ENCODE data around the gene EFCAB5.
A peak's percentile ranks its signal among the peaks of the same experiment; 100 is the strongest.
"Not testable (repeated sequence)": the region's sequence is repeated elsewhere in the genome, so short reads cannot be mapped to it uniquely, and the experiment has no call there.

EFCAB5 gene

DNA sequence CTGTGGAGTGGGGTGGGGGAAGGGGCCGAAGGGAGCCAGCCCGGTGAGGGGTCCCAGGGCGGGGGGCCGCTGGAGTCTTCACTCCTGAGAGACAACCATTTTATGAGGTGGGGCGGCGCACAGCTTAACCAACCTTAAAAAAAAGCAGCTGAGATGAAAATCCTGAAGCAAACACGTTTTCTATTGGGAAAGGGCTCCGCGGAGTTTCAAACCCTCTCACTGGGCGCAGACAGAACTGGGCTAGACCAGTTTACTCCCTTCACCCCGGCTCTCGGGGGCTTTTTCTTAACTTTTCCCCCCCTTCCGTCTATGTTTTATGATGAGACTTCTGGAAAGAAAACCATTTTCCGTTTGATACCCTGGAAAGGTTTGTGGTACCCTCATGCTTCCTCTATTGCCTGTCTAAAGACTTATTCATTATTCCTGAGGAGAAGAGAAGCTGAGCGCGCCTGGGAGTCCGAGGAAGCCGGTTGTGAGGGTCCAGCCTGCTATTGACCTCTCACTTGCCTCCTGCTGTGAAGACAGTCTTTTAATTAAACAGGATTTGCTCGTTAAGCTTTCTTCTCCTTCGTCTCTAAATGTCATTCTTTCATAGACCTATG is 10.9 kb upstream of the EFCAB5 start:
- no CpG with 5 or more reads among the region's 20 CpGs for WGBS (ENCODE audit: extremely low coverage, insufficient coverage, low lambda C conversion rate)
- H3K23ac ChIP-seq (ENCODE audit: low read length): no peak overlapping the region
- peaks cover 2% of the 10 kb centered on the region for H3K4me1 ChIP-seq (ENCODE audit: control insufficient read depth, low read depth, low read length)
- H3K4me3 ChIP-seq (ENCODE audit: low read length): peak overlapping the region; percentile 34
- peaks cover 4% of the 10 kb centered on the region for H3K79me1 ChIP-seq (ENCODE audit: low read length)
- peak; percentile 22 for DNase-seq
- H3K56ac ChIP-seq (ENCODE audit: low read length): peak overlapping the region; percentile 78
- peak overlapping the region; percentile 38 for H3K4me2 ChIP-seq (ENCODE audit: low read length)
- H2BK15ac ChIP-seq (replicated peaks; ENCODE audit: low read depth): no peak overlapping the region
- H4K8ac ChIP-seq (ENCODE audit: low read depth, low read length): no peak overlapping the region
- H3K79me2 ChIP-seq (ENCODE audit: control insufficient read depth, insufficient read depth, low read length): peaks cover 14% of the 10 kb centered on the region
- no peak overlapping the region for H3K27ac ChIP-seq (ENCODE audit: low read depth, low read length)
- H3K9ac ChIP-seq (ENCODE audit: low read length): peak overlapping the region; percentile 59
- no peak overlapping the region for H2BK5ac ChIP-seq (ENCODE audit: low read length)
- H3K36me3 ChIP-seq (ENCODE audit: control insufficient read depth, insufficient read depth, low read length): no peaks in the 10 kb centered on the region
- no peak overlapping the region for H2BK120ac ChIP-seq (ENCODE audit: low read depth, low read length)
- H3K27me3 ChIP-seq (ENCODE audit: insufficient read depth, low read length, poor library complexity): no peaks in the 10 kb centered on the region
- peak overlapping the region; percentile 72 for H3K18ac ChIP-seq (ENCODE audit: low read length)
- H4K5ac ChIP-seq (ENCODE audit: low read length): no peak overlapping the region
- H2AK5ac ChIP-seq (ENCODE audit: low read length): no peak overlapping the region
- no peak overlapping the region for H3K4ac ChIP-seq (ENCODE audit: low read depth, low read length)

DNA sequence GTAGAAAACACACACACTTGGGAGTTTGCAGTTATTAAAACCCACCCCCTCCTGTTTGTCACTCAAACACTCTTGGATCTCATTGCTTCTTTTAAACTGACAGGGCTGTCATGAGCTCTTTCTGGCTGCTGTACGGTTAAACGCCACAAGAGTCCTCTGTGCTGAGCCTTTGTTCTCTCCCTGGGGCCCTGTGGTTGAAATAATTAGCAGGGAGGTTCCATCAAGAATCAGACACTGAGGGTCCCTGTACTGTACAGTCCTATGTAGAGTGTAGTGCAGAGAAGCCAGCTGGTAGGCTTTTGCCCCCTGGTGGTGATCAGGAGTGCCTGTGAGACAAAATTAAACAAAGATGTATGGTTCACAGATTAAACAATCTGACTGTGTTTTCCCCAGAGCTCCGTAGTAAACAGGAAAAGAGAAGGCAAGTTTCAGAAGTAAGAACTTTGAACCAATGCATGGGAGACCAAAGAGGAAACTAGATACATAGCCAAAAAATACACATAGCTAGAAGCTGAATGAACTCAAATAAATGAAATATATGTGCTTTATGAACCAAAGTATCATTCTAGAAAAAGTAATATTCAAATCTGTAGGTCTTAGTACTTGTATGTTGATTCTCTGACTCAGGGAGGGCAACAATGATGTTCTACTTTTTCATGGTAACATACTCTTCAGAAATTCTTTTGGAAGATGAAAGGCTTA is 10.1 kb upstream of the EFCAB5 start:
- Histone ChIP-seq H2BK5ac (ENCODE audit: low read length) (no peak overlapping the region), H3K4me3 (ENCODE audit: low read length) (no peak overlapping the region), H3K23ac (ENCODE audit: low read length) (no peak overlapping the region), H3K79me2 (ENCODE audit: control insufficient read depth, insufficient read depth, low read length) (peaks cover 12% of the 10 kb centered on the region), H2BK120ac (ENCODE audit: low read depth, low read length) (no peak overlapping the region), H3K4me1 (ENCODE audit: control insufficient read depth, low read depth, low read length) (peaks cover 2% of the 10 kb centered on the region), H3K27ac (ENCODE audit: low read depth, low read length) (no peak overlapping the region), H3K27me3 (ENCODE audit: insufficient read depth, low read length, poor library complexity) (no peaks in the 10 kb centered on the region), H3K36me3 (ENCODE audit: control insufficient read depth, insufficient read depth, low read length) (no peaks in the 10 kb centered on the region), H3K18ac (ENCODE audit: low read length) (no peak overlapping the region), H3K79me1 (ENCODE audit: low read length) (peaks cover 4% of the 10 kb centered on the region), H4K5ac (ENCODE audit: low read length) (no peak overlapping the region), H3K4me2 (ENCODE audit: low read length) (no peak overlapping the region), H3K9ac (ENCODE audit: low read length) (no peak overlapping the region), H2AK5ac (ENCODE audit: low read length) (no peak overlapping the region), H2BK15ac (replicated peaks; ENCODE audit: low read depth) (no peak overlapping the region), H4K8ac (ENCODE audit: low read depth, low read length) (no peak overlapping the region), H3K56ac (ENCODE audit: low read length) (no peak overlapping the region), H3K4ac (ENCODE audit: low read depth, low read length) (no peak overlapping the region)
- peak; percentile 62 for DNase-seq
- WGBS (ENCODE audit: extremely low coverage, insufficient coverage, low lambda C conversion rate): no CpG with 5 or more reads among the region's 3 CpGs

DNA sequence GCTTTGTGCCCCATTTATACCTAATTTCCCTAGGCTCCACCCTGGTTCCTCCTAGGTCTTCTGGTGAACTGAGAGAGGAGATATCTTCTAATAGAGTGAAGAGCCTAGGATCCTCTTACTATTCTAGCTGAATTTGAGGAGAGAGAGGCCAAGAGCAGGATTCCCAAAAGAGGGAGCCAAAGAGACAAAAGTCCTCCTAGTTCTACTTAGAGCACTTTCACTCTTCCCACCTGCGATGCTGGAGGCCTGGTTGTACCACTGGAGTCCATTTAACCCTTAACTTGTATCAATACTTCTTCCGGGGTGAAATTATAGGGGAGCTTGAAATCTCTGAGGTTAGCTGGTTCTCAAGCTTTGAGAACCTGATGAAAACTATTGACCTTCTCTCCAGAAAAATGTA is 8.1 kb upstream of the EFCAB5 start:
- H4K5ac ChIP-seq (ENCODE audit: low read length): no peak overlapping the region
- no peak overlapping the region for H3K56ac ChIP-seq (ENCODE audit: low read length)
- H3K23ac ChIP-seq (ENCODE audit: low read length): no peak overlapping the region
- H3K4me3 ChIP-seq (ENCODE audit: low read length): no peak overlapping the region
- H3K79me2 ChIP-seq (ENCODE audit: control insufficient read depth, insufficient read depth, low read length): peaks cover 4% of the 10 kb centered on the region
- no peak overlapping the region for H4K8ac ChIP-seq (ENCODE audit: low read depth, low read length)
- peak; percentile 81 for DNase-seq
- no peaks in the 10 kb centered on the region for H3K79me1 ChIP-seq (ENCODE audit: low read length)
- WGBS (ENCODE audit: extremely low coverage, insufficient coverage, low lambda C conversion rate): no CpG with 5 or more reads among the region's 2 CpGs
- H3K36me3 ChIP-seq (ENCODE audit: control insufficient read depth, insufficient read depth, low read length): no peaks in the 10 kb centered on the region
- H3K9ac ChIP-seq (ENCODE audit: low read length): no peak overlapping the region
- H2BK120ac ChIP-seq (ENCODE audit: low read depth, low read length): no peak overlapping the region
- no peaks in the 10 kb centered on the region for H3K27me3 ChIP-seq (ENCODE audit: insufficient read depth, low read length, poor library complexity)
- H2AK5ac ChIP-seq (ENCODE audit: low read length): no peak overlapping the region
- H3K4me1 ChIP-seq (ENCODE audit: control insufficient read depth, low read depth, low read length): peaks cover under 1% of the 10 kb centered on the region
- no peak overlapping the region for H3K18ac ChIP-seq (ENCODE audit: low read length)
- H3K4me2 ChIP-seq (ENCODE audit: low read length): no peak overlapping the region
- no peak overlapping the region for H2BK5ac ChIP-seq (ENCODE audit: low read length)
- no peak overlapping the region for H2BK15ac ChIP-seq (replicated peaks; ENCODE audit: low read depth)
- H3K4ac ChIP-seq (ENCODE audit: low read depth, low read length): no peak overlapping the region
- no peak overlapping the region for H3K27ac ChIP-seq (ENCODE audit: low read depth, low read length)

DNA sequence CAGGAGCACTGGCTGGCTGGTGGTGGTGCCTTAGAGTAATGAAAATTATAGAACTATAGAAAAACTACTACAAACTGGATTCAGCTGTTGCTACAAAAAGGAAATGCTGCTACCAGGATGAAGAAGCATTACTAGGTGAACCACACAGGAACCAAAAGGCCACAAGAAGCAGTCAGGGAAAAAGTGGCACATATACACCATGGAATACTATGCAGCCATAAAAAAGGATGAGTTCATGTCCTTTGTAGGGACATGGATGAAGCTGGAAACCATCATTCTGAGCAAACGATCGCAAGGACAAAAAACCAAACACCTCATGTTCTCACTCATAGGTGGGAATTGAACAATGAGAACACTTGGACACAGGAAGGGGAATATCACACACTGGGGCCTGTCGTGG is 5.5 kb upstream of the EFCAB5 start:
- not testable (repeated sequence) for H3K23ac ChIP-seq (ENCODE audit: low read length); H3K27me3 ChIP-seq (ENCODE audit: insufficient read depth, low read length, poor library complexity); H3K36me3 ChIP-seq (ENCODE audit: control insufficient read depth, insufficient read depth, low read length); H2BK15ac ChIP-seq (replicated peaks; ENCODE audit: low read depth); H2AK5ac ChIP-seq (ENCODE audit: low read length); H3K4me3 ChIP-seq (ENCODE audit: low read length); H3K79me1 ChIP-seq (ENCODE audit: low read length); H3K4me2 ChIP-seq (ENCODE audit: low read length); H4K8ac ChIP-seq (ENCODE audit: low read depth, low read length); H4K5ac ChIP-seq (ENCODE audit: low read length); H3K9ac ChIP-seq (ENCODE audit: low read length); H3K18ac ChIP-seq (ENCODE audit: low read length); H2BK120ac ChIP-seq (ENCODE audit: low read depth, low read length); H3K79me2 ChIP-seq (ENCODE audit: control insufficient read depth, insufficient read depth, low read length); H3K4me1 ChIP-seq (ENCODE audit: control insufficient read depth, low read depth, low read length); H2BK5ac ChIP-seq (ENCODE audit: low read length); DNase-seq; H3K27ac ChIP-seq (ENCODE audit: low read depth, low read length); H3K56ac ChIP-seq (ENCODE audit: low read length); H3K4ac ChIP-seq (ENCODE audit: low read depth, low read length)
- WGBS (ENCODE audit: extremely low coverage, insufficient coverage, low lambda C conversion rate): no CpG with 5 or more reads among the region's 3 CpGs

DNA sequence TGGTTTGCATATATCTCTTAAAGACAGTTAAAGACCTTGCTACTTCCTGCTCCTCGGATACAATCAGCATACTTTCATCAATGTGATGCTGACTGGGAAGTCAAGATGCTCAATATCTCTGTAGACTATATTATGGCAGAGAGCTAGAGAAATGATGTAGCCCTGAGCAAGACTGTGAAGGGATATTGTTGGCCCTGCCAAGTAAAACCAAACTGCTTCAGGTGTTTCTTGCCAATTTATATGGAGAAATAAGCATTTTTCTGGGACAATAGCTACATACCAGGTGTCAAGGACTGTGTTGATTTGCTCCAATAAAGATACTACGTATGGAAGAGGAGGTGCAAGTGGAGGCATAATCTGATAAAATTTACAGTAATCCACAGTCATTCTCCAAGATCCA is 4.7 kb upstream of the EFCAB5 start:
- H4K5ac ChIP-seq (ENCODE audit: low read length): no peak overlapping the region
- no peak overlapping the region for H3K18ac ChIP-seq (ENCODE audit: low read length)
- H3K27ac ChIP-seq (ENCODE audit: low read depth, low read length): no peak overlapping the region
- no peak overlapping the region for H3K56ac ChIP-seq (ENCODE audit: low read length)
- no peak for DNase-seq
- no peak overlapping the region for H4K8ac ChIP-seq (ENCODE audit: low read depth, low read length)
- no peak overlapping the region for H3K4me2 ChIP-seq (ENCODE audit: low read length)
- H3K4me3 ChIP-seq (ENCODE audit: low read length): no peak overlapping the region
- no CpG with 5 or more reads among the region's 2 CpGs for WGBS (ENCODE audit: extremely low coverage, insufficient coverage, low lambda C conversion rate)
- H3K36me3 ChIP-seq (ENCODE audit: control insufficient read depth, insufficient read depth, low read length): no peaks in the 10 kb centered on the region
- no peak overlapping the region for H3K23ac ChIP-seq (ENCODE audit: low read length)
- no peak overlapping the region for H2BK120ac ChIP-seq (ENCODE audit: low read depth, low read length)
- H3K9ac ChIP-seq (ENCODE audit: low read length): no peak overlapping the region
- H3K27me3 ChIP-seq (ENCODE audit: insufficient read depth, low read length, poor library complexity): no peaks in the 10 kb centered on the region
- no peak overlapping the region for H3K4ac ChIP-seq (ENCODE audit: low read depth, low read length)
- no peaks in the 10 kb centered on the region for H3K4me1 ChIP-seq (ENCODE audit: control insufficient read depth, low read depth, low read length)
- H2BK5ac ChIP-seq (ENCODE audit: low read length): no peak overlapping the region
- H3K79me2 ChIP-seq (ENCODE audit: control insufficient read depth, insufficient read depth, low read length): no peaks in the 10 kb centered on the region
- H2BK15ac ChIP-seq (replicated peaks; ENCODE audit: low read depth): no peak overlapping the region
- no peaks in the 10 kb centered on the region for H3K79me1 ChIP-seq (ENCODE audit: low read length)
- H2AK5ac ChIP-seq (ENCODE audit: low read length): no peak overlapping the region

DNA sequence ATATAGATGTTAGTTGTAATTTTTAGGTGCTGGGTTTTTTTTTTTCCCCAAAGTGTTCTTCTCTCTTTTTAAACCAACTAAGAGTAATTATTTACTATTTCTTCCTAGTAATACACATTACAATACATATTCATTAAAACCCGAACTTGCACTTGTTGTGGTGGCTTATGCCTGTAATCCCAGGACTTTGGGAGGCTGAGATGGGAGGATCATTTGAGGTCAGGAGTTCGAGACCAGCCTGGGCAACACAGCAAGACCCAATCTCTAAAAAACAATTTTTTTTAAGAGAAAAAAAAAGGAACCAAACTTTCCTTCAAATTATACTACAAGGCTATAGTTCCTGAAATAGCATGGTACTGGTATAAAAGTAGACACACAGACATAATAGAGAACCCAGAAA is 3.8 kb downstream of the EFCAB5 start:
- Histone ChIP-seq H3K23ac (ENCODE audit: low read length) (no peak overlapping the region), H3K4me2 (ENCODE audit: low read length) (no peak overlapping the region), H2BK15ac (replicated peaks; ENCODE audit: low read depth) (no peak overlapping the region), H3K56ac (ENCODE audit: low read length) (no peak overlapping the region), H3K4me1 (ENCODE audit: control insufficient read depth, low read depth, low read length) (no peaks in the 10 kb centered on the region), H3K9ac (ENCODE audit: low read length) (no peak overlapping the region), H2BK120ac (ENCODE audit: low read depth, low read length) (no peak overlapping the region), H4K5ac (ENCODE audit: low read length) (no peak overlapping the region), H2AK5ac (ENCODE audit: low read length) (no peak overlapping the region), H3K79me1 (ENCODE audit: low read length) (no peaks in the 10 kb centered on the region), H4K8ac (ENCODE audit: low read depth, low read length) (no peak overlapping the region), H2BK5ac (ENCODE audit: low read length) (no peak overlapping the region), H3K18ac (ENCODE audit: low read length) (no peak overlapping the region), H3K27me3 (ENCODE audit: insufficient read depth, low read length, poor library complexity) (no peaks in the 10 kb centered on the region), H3K79me2 (ENCODE audit: control insufficient read depth, insufficient read depth, low read length) (no peaks in the 10 kb centered on the region), H3K27ac (ENCODE audit: low read depth, low read length) (no peak overlapping the region), H3K4ac (ENCODE audit: low read depth, low read length) (no peak overlapping the region), H3K36me3 (ENCODE audit: control insufficient read depth, insufficient read depth, low read length) (no peaks in the 10 kb centered on the region), H3K4me3 (ENCODE audit: low read length) (no peak overlapping the region)
- no peak for DNase-seq
- WGBS (ENCODE audit: extremely low coverage, insufficient coverage, low lambda C conversion rate): 100% methylated on average over 1 of the region's 2 CpGs

Data from mesendoderm (in vitro differentiated cells).